Astrocyte of the hippocampus (primary cell): Measurements from ENCODE around the gene ESYT2.
A peak's percentile ranks its signal among the peaks of the same experiment; 100 is the strongest.
"Not testable (repeated sequence)": the region's sequence is repeated elsewhere in the genome, so short reads cannot be mapped to it uniquely, and the experiment has no call there.

Experiments used
- DNase-seq: peaks from one replicate; pipeline ENCODE4 v3.0.0; 2011; ENCODE audit warnings: low read depth, low spot score

The ESYT2 gene

GRCh38 chr7:158699341-158699740 lies 130.0 kb downstream of the ESYT2 start:
- DNase-seq, result no peak

DNA sequence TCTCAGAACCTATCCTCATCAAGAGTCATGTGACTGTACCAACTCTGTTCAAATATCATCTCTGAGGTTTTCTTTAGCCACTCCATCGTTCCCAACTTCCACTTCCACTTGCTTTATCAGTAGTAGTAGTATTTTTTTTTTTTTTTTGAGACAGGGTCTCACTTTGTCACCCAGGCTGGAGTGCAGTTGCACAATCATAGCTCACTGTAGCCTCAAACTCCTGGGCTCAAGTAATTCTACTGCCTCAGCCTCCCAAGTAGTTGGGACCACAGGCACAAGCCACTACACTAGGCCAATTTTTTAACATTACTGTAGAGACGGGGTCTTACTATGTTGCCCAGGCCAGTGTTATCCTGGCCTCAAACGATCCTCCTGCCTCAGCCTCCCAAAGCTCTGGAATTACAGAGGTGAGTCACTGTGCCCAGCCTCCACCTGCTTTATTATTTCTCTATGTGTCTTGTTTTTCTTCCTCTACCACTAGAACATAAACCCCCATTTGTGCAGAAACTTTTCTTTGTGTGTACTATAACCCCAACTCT lies 130.6 kb downstream of the ESYT2 start:
- DNase-seq, result no peak

GRCh38 chr7:158697597-158697996 lies 131.7 kb downstream of the ESYT2 start:
- not testable (repeated sequence) for DNase-seq

GRCh38 chr7:158695726-158696452 lies 133.4 kb downstream of the ESYT2 start:
- DNase-seq, result peak; percentile 76

DNA sequence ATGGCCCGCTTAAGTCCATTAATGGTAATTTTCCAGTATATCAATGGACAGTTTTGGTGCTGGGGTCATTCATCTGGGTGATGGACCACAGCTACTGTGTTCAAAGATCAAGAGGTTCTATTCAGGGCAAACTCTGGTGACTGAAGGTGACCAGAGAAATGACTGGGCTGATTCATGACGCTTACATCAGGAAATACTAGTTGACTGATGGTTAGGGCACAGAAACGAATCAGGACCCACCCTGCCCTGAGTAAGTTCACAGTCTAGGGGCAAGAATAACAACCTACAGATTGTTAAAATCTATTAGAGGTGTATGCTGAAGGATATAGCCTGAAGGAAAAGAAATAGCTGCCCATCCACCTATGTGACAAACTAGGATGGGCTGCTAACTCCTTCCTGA lies 134.3 kb downstream of the ESYT2 start:
- DNase-seq, result no peak

GRCh38 chr7:158694650-158695049 lies 134.7 kb downstream of the ESYT2 start:
- DNase-seq, result no peak

- no peak for DNase-seq
These were observed 139.8 kb downstream of the ESYT2 start for GRCh38 chr7:158689488-158689887.

DNA sequence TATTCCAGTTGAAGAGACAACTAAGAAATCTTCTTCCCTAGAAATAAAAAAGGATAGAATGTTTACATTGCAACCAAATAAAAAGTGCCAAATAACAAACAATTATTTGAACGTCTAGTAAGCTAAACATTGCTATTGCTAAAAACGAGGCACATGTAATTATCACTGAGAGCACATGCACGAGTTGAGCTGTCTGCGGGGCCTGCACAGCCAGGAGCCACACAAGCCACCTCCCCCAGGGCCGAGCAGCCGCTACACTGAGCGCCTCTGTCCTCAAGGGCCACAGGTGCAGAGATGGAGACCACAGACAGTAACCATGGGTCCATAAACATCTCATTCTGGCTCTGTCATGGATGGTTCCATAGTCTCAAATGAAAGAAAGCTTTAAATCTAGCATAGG lies 141.9 kb downstream of the ESYT2 start:
- no peak for DNase-seq

GRCh38 chr7:158685693-158686092 lies 143.6 kb downstream of the ESYT2 start:
- DNase-seq, result no peak

GRCh38 chr7:158684329-158684728 lies 145.0 kb downstream of the ESYT2 start:
- DNase-seq, result no peak

- peak; percentile 24 for DNase-seq
These were observed 145.8 kb downstream of the ESYT2 start for GRCh38 chr7:158683541-158683940.

GRCh38 chr7:158682456-158682855 lies 146.9 kb downstream of the ESYT2 start:
- DNase-seq, result no peak
